IMR-90 (cell line): ENCODE measurements around the gene PLPP3. TPM values are rescaled to one million over a fixed set of nuclear protein-coding genes. Genes with fewer than 3 reads are reported as not detected.

Experiments used
- ATAC-seq: fragments of 200-7000 bp; cut with Tn5 transposase; 2 replicates; pipeline ENCODE4 v1.9.1; 2020; ENCODE audit warnings: low read depth, mild to moderate bottlenecking, moderate library complexity
- BruUV-seq: library from RNA; stranded (reverse); fragments of 400-500 nt; replicated peaks from 2 replicates; lab custom pipeline; 2021; lab: Mats Ljungman, UMichigan
- CTCF ChIA-PET: fragments of 300-600 bp; formaldehyde crosslinking; extraction: SDS; loops from one replicate; lab custom pipeline; 2021; ENCODE audit warnings: antibody characterized with exemption; lab: Yijun Ruan, JAX
- POLR2A ChIA-PET: fragments of 300-600 bp; sonication (Branson Sonifier 250); formaldehyde crosslinking; loops from one replicate; lab custom pipeline; 2022; ENCODE audit warnings: antibody characterized with exemption; ENCODE audit not compliant: unreplicated experiment; lab: Charles Lee
- DNase-seq: peaks from one replicate; pipeline ENCODE4 v3.0.0; 2013
- H2AFZ ChIP-seq: replicated peaks from 2 replicates; pipeline ENCODE3; 2013; ENCODE audit warnings: low read length, mild to moderate bottlenecking; ENCODE audit not compliant: poor library complexity
- H2AK5ac ChIP-seq: 2 replicates; pipeline ENCODE4 v1.6.1; 2013; ENCODE audit warnings: low read depth, low read length, inconsistent platforms
- H2AK9ac ChIP-seq: replicated peaks from 2 replicates; pipeline ENCODE3; 2013; ENCODE audit warnings: mild to moderate bottlenecking, low read depth, low read length, moderate library complexity; ENCODE audit not compliant: poor library complexity
- H2BK120ac ChIP-seq: 2 replicates; pipeline ENCODE4 v1.6.1; 2013; ENCODE audit warnings: low read depth, low read length, inconsistent platforms
- H2BK15ac ChIP-seq: 3 replicates; pipeline ENCODE4 v1.6.1; 2013; ENCODE audit warnings: low read depth, low read length, inconsistent platforms
- H2BK20ac ChIP-seq: 2 replicates; pipeline ENCODE4 v1.6.1; 2013; ENCODE audit warnings: low read depth, mild to moderate bottlenecking, inconsistent platforms, low read length, moderate library complexity
- H2BK5ac ChIP-seq: 2 replicates; pipeline ENCODE4 v1.6.1; 2013; ENCODE audit warnings: mild to moderate bottlenecking, low read depth, low read length, inconsistent platforms; ENCODE audit not compliant: poor library complexity, severe bottlenecking
- H3K14ac ChIP-seq: replicated peaks from 2 replicates; pipeline ENCODE4 v1.6.1; 2013; ENCODE audit warnings: low read depth, low read length, inconsistent platforms
- H3K18ac ChIP-seq: 2 replicates; pipeline ENCODE4 v1.6.1; 2013; ENCODE audit warnings: low read depth, low read length, control low read depth
- H3K23ac ChIP-seq: 2 replicates; pipeline ENCODE4 v1.6.1; 2013; ENCODE audit warnings: low read depth, low read length, inconsistent platforms
- H3K27ac ChIP-seq: 2 replicates; pipeline ENCODE4 v1.5.1; 2013; ENCODE audit warnings: mild to moderate bottlenecking, control low read depth, low read length; ENCODE audit not compliant: insufficient read depth
- H3K27me3 ChIP-seq: 2 replicates; pipeline ENCODE4 v1.6.1; 2013; ENCODE audit warnings: low read length; ENCODE audit not compliant: control insufficient read depth, insufficient read depth
- H3K36me3 ChIP-seq: 2 replicates; pipeline ENCODE4 v1.6.1; 2013; ENCODE audit warnings: low read length, mixed read lengths; ENCODE audit not compliant: control insufficient read depth, insufficient read depth
- H3K4ac ChIP-seq: 2 replicates; pipeline ENCODE4 v1.6.1; 2013; ENCODE audit warnings: low read depth, low read length, inconsistent platforms
- H3K4me1 ChIP-seq: 2 replicates; pipeline ENCODE4 v1.6.1; 2013; ENCODE audit warnings: low read length, mixed read lengths; ENCODE audit not compliant: control insufficient read depth, insufficient read depth
- H3K4me2 ChIP-seq: 2 replicates; pipeline ENCODE4 v1.6.1; 2013; ENCODE audit warnings: low read depth, mild to moderate bottlenecking, control low read depth, low read length, moderate library complexity
- H3K4me3 ChIP-seq: 2 replicates; pipeline ENCODE4 v1.5.1; 2013; ENCODE audit warnings: low read depth, mild to moderate bottlenecking, control low read depth, low read length, moderate library complexity; ENCODE audit not compliant: insufficient read depth
- H3K56ac ChIP-seq: 2 replicates; pipeline ENCODE4 v1.6.1; 2013; ENCODE audit warnings: low read length, inconsistent platforms; ENCODE audit not compliant: insufficient read depth; ENCODE audit errors: extremely low read depth
- H3K79me1 ChIP-seq, 2 experiments: 2 replicates each; pipeline ENCODE4 v1.6.1; 2013; ENCODE audit warnings: low read length in 2 of 2, inconsistent platforms in 1 of 2, low read depth in 1 of 2
- H3K9ac ChIP-seq: 2 replicates; pipeline ENCODE4 v1.6.1; 2013; ENCODE audit warnings: low read depth, low read length, control low read depth
- H3K9me1 ChIP-seq: 2 replicates; pipeline ENCODE4 v1.6.1; 2013; ENCODE audit warnings: low read length, inconsistent platforms; ENCODE audit not compliant: insufficient read depth
- H3K9me3 ChIP-seq: 2 replicates; pipeline ENCODE4 v1.6.1; 2013; ENCODE audit warnings: low read length; ENCODE audit not compliant: control insufficient read depth, insufficient read depth
- H4K20me1 ChIP-seq: 2 replicates; pipeline ENCODE4 v1.6.1; 2013; ENCODE audit warnings: low read length, inconsistent platforms; ENCODE audit not compliant: insufficient read depth
- H4K5ac ChIP-seq: 2 replicates; pipeline ENCODE4 v1.6.1; 2013; ENCODE audit warnings: mild to moderate bottlenecking, low read depth, low read length, control low read depth
- H4K8ac ChIP-seq, 2 experiments: 2 replicates each; pipeline ENCODE4 v1.6.1; 2013; ENCODE audit warnings: low read depth in 2 of 2, low read length in 2 of 2, control low read depth in 1 of 2, inconsistent platforms in 1 of 2
- H4K91ac ChIP-seq: 2 replicates; pipeline ENCODE4 v1.6.1; 2013; ENCODE audit warnings: low read depth, low read length, inconsistent platforms; ENCODE audit not compliant: insufficient read depth
- BHLHE40 ChIP-seq: fragments of 150-350 bp; IDR thresholded peaks from 2 replicates; pipeline ENCODE4 v1.6.1; 2016; ENCODE audit warnings: mild to moderate bottlenecking, low read depth, low read length
- CEBPB ChIP-seq: IDR thresholded peaks from 2 replicates; pipeline ENCODE4 v1.6.1; 2012; ENCODE audit warnings: low read depth, low read length, improper control_type of control experiment
- CHD1 ChIP-seq: IDR thresholded peaks from 2 replicates; pipeline ENCODE4 v1.6.1; 2012; ENCODE audit warnings: low read depth, low read length, improper control_type of control experiment
- CTCF ChIP-seq: conservative IDR thresholded peaks from 2 replicates; pipeline ENCODE4 v1.5.1; 2012; ENCODE audit warnings: mild to moderate bottlenecking, low read depth, low read length, improper control_type of control experiment
- ELK1 ChIP-seq: fragments of 150-350 bp; IDR thresholded peaks from 2 replicates; pipeline ENCODE4 v1.6.1; 2016; ENCODE audit warnings: low read depth, mild to moderate bottlenecking, low read length, moderate library complexity, borderline replicate concordance
- FOS ChIP-seq: fragments of 150-350 bp; IDR thresholded peaks from 2 replicates; pipeline ENCODE4 v1.6.1; 2016; ENCODE audit warnings: low read depth, low read length
- MAFK ChIP-seq: IDR thresholded peaks from 2 replicates; pipeline ENCODE4 v1.6.1; 2012; ENCODE audit warnings: low read depth, low read length, improper control_type of control experiment
- MAZ ChIP-seq: IDR thresholded peaks from 2 replicates; pipeline ENCODE4 v1.6.1; 2012; ENCODE audit warnings: low read depth, mild to moderate bottlenecking, low read length, improper control_type of control experiment, moderate library complexity, borderline replicate concordance
- MXI1 ChIP-seq: IDR thresholded peaks from 2 replicates; pipeline ENCODE4 v1.6.1; 2012; ENCODE audit warnings: low read depth, mild to moderate bottlenecking, low read length, moderate library complexity, borderline replicate concordance
- NFE2L2 ChIP-seq: fragments of 150-350 bp; IDR thresholded peaks from 2 replicates; pipeline ENCODE4 v1.6.1; 2016; ENCODE audit warnings: low read depth, mild to moderate bottlenecking, low read length
- POLR2A ChIP-seq: IDR thresholded peaks from 2 replicates; pipeline ENCODE4 v1.6.1; 2012; ENCODE audit warnings: mild to moderate bottlenecking, low read depth, low read length
- RAD21 ChIP-seq: IDR thresholded peaks from 2 replicates; pipeline ENCODE4 v1.6.1; 2012; ENCODE audit warnings: low read length, improper control_type of control experiment
- RCOR1 ChIP-seq: IDR thresholded peaks from 2 replicates; pipeline ENCODE4 v1.6.1; 2012; ENCODE audit warnings: mild to moderate bottlenecking, low read length, improper control_type of control experiment; ENCODE audit not compliant: insufficient replicate concordance
- RFX5 ChIP-seq: IDR thresholded peaks from 2 replicates; pipeline ENCODE4 v1.8.0; 2012; ENCODE audit warnings: low read depth, mild to moderate bottlenecking, low read length, moderate library complexity
- SMC3 ChIP-seq: fragments of 150-350 bp; IDR thresholded peaks from 2 replicates; pipeline ENCODE4 v1.6.1; 2016; ENCODE audit warnings: low read depth, mild to moderate bottlenecking, antibody characterized with exemption, low read length, moderate library complexity
- USF2 ChIP-seq: fragments of 150-350 bp; IDR thresholded peaks from 2 replicates; pipeline ENCODE4 v1.6.1; 2017; ENCODE audit warnings: mild to moderate bottlenecking, antibody characterized with exemption, low read length, low read depth
- WGBS, 2 experiments: methylation state at CpG; one replicate each; pipeline versions ENCODE4 v1.1.5 to v1.1.7; 2013; ENCODE audit warnings: missing lambda C conversion rate in 2 of 2; ENCODE audit not compliant: insufficient read length in 1 of 2; ENCODE audit errors: extremely low coverage in 2 of 2; 5-methylcytosine and 5-hydroxymethylcytosine counted together
- dilution Hi-C: fragments of 300-500 bp; cut with HindIII; formaldehyde crosslinking; loops from one replicate; pipeline ENCODE4 v1.14.3; 2018; ENCODE audit warnings: low sequenced_read_pairs; ENCODE audit not compliant: unreplicated experiment
- in situ Hi-C: fragments of 300-500 bp; cut with MboI; formaldehyde crosslinking; loops from 3 replicates; pipeline ENCODE4 v1.14.3; 2019; ENCODE audit warnings: low sequenced_read_pairs, inconsistent platforms, mixed read lengths
- intact Hi-C: fragments of 100-400 bp; cut with micrococcal nuclease; formaldehyde crosslinking; loops from 2 replicates; pipeline ENCODE4 v1.10.0; 2022
- polyA plus RNA-seq, 3 experiments: library from polyadenylated mRNA; depleted of rRNA; stranded (reverse); fragments of >200 nt; gene quantifications; 2 replicates each; pipeline ENCODE4 v1.2.3, GENCODE V29; 2012; ENCODE audit warnings: low replicate concordance in 1 of 3
- total RNA-seq: library from RNA; depleted of rRNA; stranded (reverse); fragments of >200 nt; gene quantifications from 2 replicates; pipeline ENCODE4 v1.2.3, GENCODE V29; 2012

PLPP3 gene
- total and polyA plus RNA-seq, 2 of the 4 experiments (the other 2 are of a cell fraction) = 49.9 to 56.6 TPM

GRCh38 chr1:56550859-56551188, 28.5 kb downstream of the PLPP3 start:
- Histone ChIP-seq H2AK9ac (no peak overlapping the region), H2AFZ (no peak overlapping the region), H3K14ac (no peak overlapping the region), H3K9me1 (peaks cover 16% of the 10 kb centered on the region), H2AK5ac (no peak overlapping the region), H3K4me2 (no peak overlapping the region), H3K9ac (no peak overlapping the region), H2BK120ac (no peak overlapping the region), H4K5ac (no peak overlapping the region), H3K23ac (no peak overlapping the region), H3K18ac (no peak overlapping the region), H3K4me1 (peaks cover 7% of the 10 kb centered on the region; the same call in 1 of the 2 replicates), H2BK20ac (no peak overlapping the region), H3K56ac (no peak overlapping the region), H3K27ac (no peak overlapping the region), H3K9me3 (no peaks in the 10 kb centered on the region), H3K36me3 (peaks cover 41% of the 10 kb centered on the region), H2BK5ac (no peak overlapping the region), H3K4me3 (no peak overlapping the region), H4K91ac (no peak overlapping the region), H3K79me1 (peaks cover 54 to 86% of the 10 kb centered on the region in 2 experiments), H4K8ac (no peak overlapping the region), H3K4ac (no peak overlapping the region), H4K20me1 (peaks cover 91% of the 10 kb centered on the region), H3K27me3 (no peaks in the 10 kb centered on the region), H2BK15ac (no peak overlapping the region)
- intact Hi-C loops (no loop called here), in situ Hi-C loops (no loop called here), dilution Hi-C loops (no loop called here)
- POLR2A ChIA-PET = no interaction called here
- WGBS, 2 experiments = 83% methylated on average over 1 of the region's 4 CpGs; no CpG with 5 or more reads in 1 of the 2 experiments
- CTCF ChIA-PET = interaction anchor here (0.6 kb wide), 1 partner anchor 23 kb away, joined by 3 read pairs; no protein-coding TSS in a partner anchor
- ATAC-seq = no peak
- BruUV-seq = no TSS peak
- DNase-seq = no peak
- TF ChIP-seq RFX5 = no peak
- TF ChIP-seq MXI1 = no peak
- TF ChIP-seq NFE2L2 = no peak
- TF ChIP-seq MAFK = no peak
- TF ChIP-seq CTCF = no peak
- no peak for TF ChIP-seq FOS
- no peak for TF ChIP-seq RAD21
- no peak for TF ChIP-seq RCOR1
- TF ChIP-seq ELK1 = no peak
- TF ChIP-seq CEBPB = no peak
- TF ChIP-seq BHLHE40 = no peak
- TF ChIP-seq USF2 = no peak
- no peak for TF ChIP-seq SMC3
- TF ChIP-seq MAZ = no peak
- no peak for TF ChIP-seq POLR2A
- TF ChIP-seq CHD1 = no peak
